Raji (cell line): ENCODE measurements around the gene RAB31.

Experiments
- POLR2A ChIP-seq: IDR thresholded peaks from 2 replicates; pipeline ENCODE4 v1.6.1; 2011; ENCODE audit warnings: low read depth, low read length, control low read depth; ENCODE audit not compliant: insufficient read depth

RAB31 gene

DNA sequence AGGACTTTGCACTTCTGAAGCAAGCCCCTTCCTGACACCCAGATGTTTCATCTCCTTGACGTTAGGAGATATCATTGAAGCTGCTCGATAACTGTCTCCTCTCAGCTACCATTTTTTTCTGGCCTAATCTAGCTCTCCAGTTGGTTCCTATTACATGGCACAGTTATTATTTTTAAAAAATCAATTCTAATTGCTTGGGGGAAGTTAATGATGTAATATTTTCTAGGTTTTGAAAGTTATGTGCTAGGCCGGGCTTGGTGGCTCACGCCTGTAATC is 22.5 kb upstream of the RAB31 start:
- TF ChIP-seq POLR2A, result no peak

DNA sequence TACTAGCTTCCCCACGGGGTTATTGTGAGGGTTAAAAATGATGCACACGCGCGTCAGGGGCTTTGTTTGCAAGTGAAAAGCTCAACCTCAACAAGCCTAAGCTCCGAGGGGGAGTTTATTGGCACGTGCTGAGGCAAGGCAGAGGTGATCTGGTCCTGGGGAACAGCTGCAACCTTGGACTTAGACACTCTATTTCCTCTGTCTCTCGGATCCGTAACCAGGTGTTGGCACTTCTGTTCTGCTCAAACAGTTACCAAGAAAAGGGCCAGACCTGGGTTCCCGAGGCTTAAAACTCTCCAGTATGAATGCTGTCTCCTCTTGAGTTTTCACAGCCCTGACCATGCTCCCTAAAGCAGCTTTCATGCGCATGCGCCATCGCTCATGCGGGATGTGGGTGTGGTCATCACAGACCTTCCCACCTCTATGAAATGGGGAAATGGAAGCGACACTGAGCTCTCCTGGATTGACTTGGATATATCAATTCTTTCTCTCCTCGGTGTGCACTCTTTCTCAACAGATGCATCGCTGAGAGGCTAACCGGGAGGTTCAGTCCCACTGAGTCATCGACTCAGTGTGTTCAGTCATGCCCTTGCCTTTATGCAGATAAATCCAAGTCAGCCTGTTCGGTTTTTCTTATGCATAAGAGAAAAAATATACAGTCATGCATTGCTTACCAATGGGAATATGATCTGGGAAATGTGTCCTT is 19.9 kb upstream of the RAB31 start:
- no peak for TF ChIP-seq POLR2A

DNA sequence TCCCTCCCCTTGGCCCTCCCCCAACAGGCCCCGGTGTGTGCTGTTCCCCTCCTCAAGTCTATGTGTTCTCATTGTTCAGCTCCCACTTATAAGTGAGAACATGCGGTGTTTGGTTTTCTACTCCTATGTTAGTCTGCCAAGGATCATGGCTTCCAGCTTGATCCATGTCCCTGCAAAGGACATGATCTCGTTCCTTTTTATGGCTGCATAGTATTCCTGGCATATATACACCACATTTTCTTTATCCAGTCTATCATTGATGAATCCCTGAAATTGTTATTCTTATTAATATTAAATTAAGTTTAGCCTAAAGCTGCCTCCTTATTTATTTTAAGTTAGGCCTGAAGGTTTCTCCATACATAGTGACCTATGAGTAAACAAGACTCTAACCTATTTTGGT is 18.8 kb upstream of the RAB31 start:
- no peak for TF ChIP-seq POLR2A

- no peak for TF ChIP-seq POLR2A
These were observed 17.5 kb upstream of the RAB31 start for GRCh38 chr18:9690418-9691188.

DNA sequence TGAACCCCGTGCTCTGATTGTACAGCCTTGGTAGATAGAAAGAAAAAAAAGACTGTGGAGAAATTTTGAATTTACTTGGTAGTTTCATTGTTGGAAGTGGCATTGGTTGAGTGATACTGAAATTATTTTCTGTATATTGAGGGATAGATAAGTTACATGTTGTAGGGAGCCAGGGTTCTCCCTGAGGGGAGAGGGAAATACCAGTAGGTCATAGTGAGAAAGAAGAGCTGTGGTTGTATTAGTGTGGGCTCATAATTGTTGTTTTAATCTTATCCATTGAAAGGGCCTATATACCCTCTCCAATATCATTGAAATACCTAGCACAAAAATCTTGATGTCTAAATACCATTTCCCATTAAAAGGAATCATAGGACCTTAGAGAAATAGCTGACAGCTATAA is 16.9 kb upstream of the RAB31 start:
- no peak for TF ChIP-seq POLR2A

DNA sequence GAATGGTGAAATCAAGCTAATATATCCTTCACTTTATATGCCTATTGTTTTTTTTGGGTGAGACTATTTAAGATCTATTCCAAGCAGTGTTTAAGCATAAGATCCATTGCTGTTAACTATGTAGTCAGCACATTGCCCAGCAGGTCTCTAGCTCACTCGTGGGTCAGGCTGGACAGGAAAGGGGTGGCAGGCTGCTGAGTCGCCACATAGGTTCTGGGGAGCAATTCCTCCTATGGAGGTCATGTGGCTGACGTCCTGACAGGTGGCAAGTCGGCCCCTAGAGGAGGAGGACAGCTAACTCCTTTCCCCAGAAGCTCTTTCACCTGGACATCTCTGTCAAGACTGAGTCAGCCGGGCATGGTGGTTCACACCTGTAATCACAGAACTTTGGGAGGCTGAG is 13.9 kb upstream of the RAB31 start:
- TF ChIP-seq POLR2A, result no peak

- TF ChIP-seq POLR2A, result no peak
These were observed 13.1 kb upstream of the RAB31 start for GRCh38 chr18:9694952-9695495.

GRCh38 chr18:9695605-9696004 is 12.5 kb upstream of the RAB31 start:
- no peak for TF ChIP-seq POLR2A

GRCh38 chr18:9696112-9696511 is 12.0 kb upstream of the RAB31 start:
- TF ChIP-seq POLR2A, result no peak

DNA sequence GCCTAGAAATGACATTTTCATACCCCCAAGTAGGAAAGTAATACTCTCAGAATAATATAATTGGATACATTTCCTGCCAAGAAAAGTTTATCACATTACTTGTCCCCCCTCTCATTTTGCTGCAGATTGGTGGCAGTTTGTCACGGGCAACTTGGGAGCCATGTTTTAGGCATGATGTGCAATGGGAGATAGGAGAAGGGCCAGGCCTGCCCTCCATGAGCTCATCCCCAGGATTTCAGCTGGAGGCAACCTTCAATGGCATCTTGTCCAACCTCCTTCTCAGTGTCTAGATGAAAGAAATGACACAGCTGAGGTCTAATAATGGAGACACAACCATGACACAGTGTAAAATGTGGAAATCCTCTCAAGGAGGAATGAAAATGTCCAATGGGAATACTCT is 11.4 kb upstream of the RAB31 start:
- no peak for TF ChIP-seq POLR2A

- TF ChIP-seq POLR2A, result no peak
These were observed 11.0 kb upstream of the RAB31 start for GRCh38 chr18:9697121-9697520.

DNA sequence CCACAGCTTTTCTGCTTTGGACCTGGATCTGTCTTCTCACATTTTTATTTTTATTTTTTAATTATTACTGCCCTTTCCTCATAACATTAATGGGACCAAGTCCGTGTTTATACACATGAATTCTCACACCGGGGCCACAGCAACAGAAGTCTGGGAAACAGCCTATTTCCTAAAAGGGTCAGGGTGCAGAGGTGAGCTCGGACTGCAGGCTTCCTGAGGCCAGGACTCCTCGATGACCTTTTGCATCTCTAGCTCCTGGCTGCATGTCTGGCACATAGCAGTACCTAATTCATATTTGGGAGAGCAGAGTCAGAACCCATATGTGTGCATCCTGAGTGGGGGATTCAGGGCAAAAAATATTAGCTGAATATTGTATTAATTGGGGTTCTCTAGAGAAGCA is 9.6 kb upstream of the RAB31 start:
- no peak for TF ChIP-seq POLR2A

GRCh38 chr18:9700261-9700796 is 7.8 kb upstream of the RAB31 start:
- no peak for TF ChIP-seq POLR2A

DNA sequence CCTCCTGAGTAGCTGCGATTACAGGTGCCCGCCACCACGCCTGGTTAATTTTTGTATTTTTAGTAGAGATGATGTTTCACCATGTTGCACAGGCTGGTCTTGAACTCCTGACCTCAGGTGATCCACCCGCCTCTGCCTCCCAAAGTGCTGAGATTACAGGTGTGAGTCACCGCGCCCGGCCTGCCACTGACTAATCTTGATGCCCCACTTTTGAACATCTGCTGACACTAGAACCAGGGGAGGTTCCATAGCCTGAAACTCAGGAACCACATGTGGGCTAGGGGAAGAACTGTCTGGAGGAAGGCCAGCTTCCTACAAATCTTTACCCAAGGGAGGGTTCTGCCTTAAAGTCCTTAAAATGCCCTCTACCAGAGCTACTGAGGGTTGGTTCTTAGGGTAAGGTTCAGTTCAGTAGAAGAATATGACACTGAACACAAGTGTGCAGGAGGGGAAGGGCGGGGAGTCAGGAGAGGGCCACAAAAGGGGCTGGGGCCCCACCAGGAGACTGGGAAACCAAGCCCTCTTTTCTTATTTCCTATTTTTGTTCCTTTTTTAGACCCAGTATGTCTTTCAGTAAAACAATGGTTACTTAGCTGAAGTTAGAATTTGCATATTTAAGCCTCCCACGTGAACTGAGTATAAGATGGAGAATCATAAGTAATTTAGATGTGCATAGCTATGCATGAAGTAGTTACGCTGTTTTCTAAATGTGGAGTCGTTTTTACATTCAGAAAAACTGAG is 6.3 kb upstream of the RAB31 start:
- TF ChIP-seq POLR2A, result no peak

- TF ChIP-seq POLR2A, result no peak
These were observed 3.6 kb upstream of the RAB31 start for GRCh38 chr18:9704233-9705118.
